HepG2 (cell line): ENCODE data around the gene CCNQ. TPM values are rescaled to one million over a fixed set of nuclear protein-coding genes. Genes with fewer than 3 reads are reported as not detected.
A peak's percentile ranks its signal among the peaks of the same experiment; 100 is the strongest.

ENCODE experiments used
- ARID5B ChIP-seq: IDR thresholded peaks from 2 replicates; pipeline ENCODE4 v1.4.0; 2020; ENCODE audit warnings: mild to moderate bottlenecking, missing genetic modification reagents
- ARNTL ChIP-seq: sonication (generic); formaldehyde crosslinking; IDR thresholded peaks from 2 replicates; pipeline ENCODE4 v1.4.0; 2020; ENCODE audit warnings: mild to moderate bottlenecking, missing genetic modification reagents
- IRX3 ChIP-seq: sonication (generic); formaldehyde crosslinking; IDR thresholded peaks from 2 replicates; pipeline ENCODE4 v1.8.1; 2023; ENCODE audit warnings: mild to moderate bottlenecking, low read depth, missing genetic modification reagents, borderline replicate concordance
- NCOA2 ChIP-seq: sonication (generic); formaldehyde crosslinking; IDR thresholded peaks from 2 replicates; pipeline ENCODE4 v1.8.0; 2022; ENCODE audit warnings: inconsistent platforms
- NR2C2 ChIP-seq: sonication (generic); formaldehyde crosslinking; IDR thresholded peaks from 2 replicates; pipeline ENCODE4 v1.4.0; 2020; ENCODE audit warnings: missing genetic modification reagents, mild to moderate bottlenecking, moderate library complexity, borderline replicate concordance
- NR2F2 ChIP-seq: IDR thresholded peaks from 2 replicates; pipeline ENCODE4 v1.6.1; 2012; ENCODE audit warnings: low read depth, inconsistent platforms, borderline replicate concordance
- PPARG ChIP-seq: conservative IDR thresholded peaks from 2 replicates; pipeline ENCODE4 v1.6.1; 2016; ENCODE audit warnings: missing biosample characterization, missing genetic modification reagents
- PRDM15 ChIP-seq: sonication (generic); formaldehyde crosslinking; IDR thresholded peaks from 2 replicates; pipeline ENCODE4 v1.4.0; 2020; ENCODE audit warnings: missing genetic modification reagents
- RXRB ChIP-seq: IDR thresholded peaks from 2 replicates; pipeline ENCODE4 v1.6.1; 2016; ENCODE audit warnings: borderline replicate concordance, missing genetic modification reagents, missing compliant biosample characterization
- SOX13 ChIP-seq, 3 experiments: fragments of 450-650 bp in 1 of 3; sonication (generic) in 1 of 3; formaldehyde crosslinking in 1 of 3; IDR thresholded peaks in 2 of 3; conservative IDR thresholded peaks in 1 of 3; 2 replicates each; pipeline versions ENCODE4 v1.5.0 to v1.6.1; 2016 to 2020; ENCODE audit warnings: antibody characterized with exemption in 1 of 3, mild to moderate bottlenecking in 1 of 3, missing compliant biosample characterization in 1 of 3, missing genetic modification reagents in 1 of 3, moderate library complexity in 1 of 3
- SOX5 ChIP-seq: IDR thresholded peaks from 2 replicates; pipeline ENCODE4 v1.6.1; 2016; ENCODE audit warnings: borderline replicate concordance
- TFDP2 ChIP-seq: sonication (generic); formaldehyde crosslinking; IDR thresholded peaks from 2 replicates; pipeline ENCODE4 v1.4.0; 2020; ENCODE audit warnings: missing genetic modification reagents
- TRIM24 ChIP-seq: sonication (generic); formaldehyde crosslinking; IDR thresholded peaks from 2 replicates; pipeline ENCODE4 v1.8.0; 2022; ENCODE audit warnings: mild to moderate bottlenecking, missing genetic modification reagents
- ZNF281 ChIP-seq: sonication (generic); formaldehyde crosslinking; IDR thresholded peaks from 2 replicates; pipeline ENCODE4 v1.4.0; 2020; ENCODE audit warnings: missing genetic modification reagents, borderline replicate concordance
- ZNF34 ChIP-seq: sonication (generic); formaldehyde crosslinking; IDR thresholded peaks from 2 replicates; pipeline ENCODE4 v1.4.0; 2020; ENCODE audit warnings: mild to moderate bottlenecking, missing genetic modification reagents, borderline replicate concordance
- ZNF430 ChIP-seq: sonication (generic); formaldehyde crosslinking; IDR thresholded peaks from 2 replicates; pipeline ENCODE4 v1.9.0; 2021; ENCODE audit warnings: mild to moderate bottlenecking, missing genetic modification reagents
- ZNF552 ChIP-seq: sonication (generic); formaldehyde crosslinking; IDR thresholded peaks from 2 replicates; pipeline ENCODE4 v1.9.0; 2022; ENCODE audit warnings: missing genetic modification reagents, mild to moderate bottlenecking, borderline replicate concordance
- ZZZ3 ChIP-seq: sonication (generic); formaldehyde crosslinking; IDR thresholded peaks from 2 replicates; pipeline ENCODE4 v1.4.0; 2020; ENCODE audit warnings: missing genetic modification reagents, mild to moderate bottlenecking, borderline replicate concordance
- polyA plus RNA-seq, 8 experiments: library from polyadenylated mRNA; depleted of rRNA in 3 of 8; stranded (reverse) in 7 of 8; unstranded in 1 of 8; fragments of >200 nt; fragmentation: Illumina TruSeq in 4 of 8; extraction: Trizol in 4 of 8; gene quantifications; 2 replicates each; pipeline versions ENCODE4 v1.2.1 to v1.2.3, GENCODE V29; 2011 to 2016; ENCODE audit warnings: low read depth in 4 of 8, missing spikeins in 1 of 8, mixed read lengths in 1 of 8; ENCODE audit not compliant: insufficient read depth in 1 of 8
- total RNA-seq, 5 experiments: library from RNA; depleted of rRNA; stranded (reverse); fragments of >200 nt; fragmentation: Illumina TruSeq; extraction: Trizol; gene quantifications; 2 replicates each; pipeline ENCODE4 v1.2.3, GENCODE V29; 2016; ENCODE audit warnings: low read depth in 1 of 5

Gene CCNQ
- total and polyA plus RNA-seq, 2 of the 13 experiments (the other 11 are each of a cell fraction or from before 2014, with no cell fraction given): 15.0 to 25.5 TPM

GRCh38 chrX:153641627-153642026 is 42.7 kb upstream of the CCNQ start (continued):
- TF ChIP-seq ZNF281 (CRISPR knock-in tag): peak; percentile 95
- no peak for TF ChIP-seq IRX3
- no peak for TF ChIP-seq NR2F2
- TF ChIP-seq SOX13 (IDR thresholded peaks at IDR 0.05): no peak
- TF ChIP-seq SOX13 (CRISPR knock-in tag; conservative IDR thresholded peaks at IDR 0.05 in 1 of 2, IDR thresholded peaks at IDR 0.05 in 1 of 2): peak in 1 of 2 experiments; percentile 26; a peak in 1 of 4 replicates
- no peak for TF ChIP-seq ARNTL (CRISPR knock-in tag)
- TF ChIP-seq TFDP2 (CRISPR knock-in tag): no peak
- TF ChIP-seq ARID5B (CRISPR knock-in tag): peak; percentile 28; the same call in 1 of the 2 replicates
- no peak for TF ChIP-seq PRDM15 (CRISPR knock-in tag)
- TF ChIP-seq ZNF430: 0 out of 2 replicates have a peak, but pooled peaks have one; percentile 53
- TF ChIP-seq SOX5 (CRISPR knock-in tag): 0 out of 2 replicates have a peak, but pooled peaks have one; percentile 14
- no peak for TF ChIP-seq ZZZ3 (CRISPR knock-in tag)
- peak; percentile 74 for TF ChIP-seq PPARG (CRISPR knock-in tag)
- TF ChIP-seq NCOA2 (CRISPR knock-in tag): 0 out of 2 replicates have a peak, but pooled peaks have one; percentile 9
- TF ChIP-seq RXRB (CRISPR knock-in tag): peak; percentile 64; the same call in 1 of the 2 replicates
- TF ChIP-seq NR2C2 (CRISPR knock-in tag): 0 out of 2 replicates have a peak, but pooled peaks have one; percentile 27
- no peak for TF ChIP-seq ZNF34 (CRISPR knock-in tag)
- TF ChIP-seq TRIM24 (CRISPR knock-in tag): no peak
- TF ChIP-seq ZNF552: no peak
